ENCODE data around the gene TMEM63C.

The TMEM63C gene

DNA sequence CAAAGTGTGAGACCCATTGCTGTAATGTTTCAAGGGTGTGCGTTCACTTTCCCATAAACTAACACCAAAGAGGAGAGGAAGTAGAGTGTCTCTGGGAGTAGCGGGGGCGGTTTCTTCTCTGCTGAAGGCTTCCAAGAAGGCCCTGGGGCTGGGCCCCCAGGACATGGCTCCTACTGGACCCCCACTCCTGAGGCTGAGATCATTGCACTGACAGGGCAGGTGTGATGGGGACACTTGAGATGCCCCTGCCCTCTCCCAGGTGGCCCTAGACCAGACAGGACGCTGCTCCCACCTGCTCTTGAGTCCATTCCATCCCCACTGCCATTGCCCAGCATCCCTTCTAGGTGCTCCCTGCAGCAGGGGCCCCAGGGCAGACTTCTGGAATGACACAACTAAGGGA, 20.1 kb downstream of the TMEM63C start:
- H3K79me2 ChIP-seq (ENCODE audit: low read length) = no peaks in the 10 kb centered on the region
- no peak overlapping the region for H3K27ac ChIP-seq (ENCODE audit: low read length)
- no peak overlapping the region for H3K4me3 ChIP-seq (ENCODE audit: low read length)
- H2AFZ ChIP-seq (ENCODE audit: low read length) = no peak overlapping the region
- DNase-seq = no peak
- TF ChIP-seq EZH2phosphoT487 (IDR thresholded peaks at IDR 0.05; ENCODE audit: low read length) (no peak), EZH2 (optimal IDR thresholded peaks at IDR 0.05; ENCODE audit: low read depth, low read length) (no peak), CTCF (IDR thresholded peaks at IDR 0.05; ENCODE audit: low read length) (no peak)
- no peaks in the 10 kb centered on the region for H3K4me1 ChIP-seq (ENCODE audit: low read length)
- H3K27me3 ChIP-seq (replicated peaks; ENCODE audit: insufficient read depth, low read length) = no peaks in the 10 kb centered on the region
- H3K9ac ChIP-seq (ENCODE audit: low read length) = no peak overlapping the region
- no peaks in the 10 kb centered on the region for H3F3A ChIP-seq (ENCODE audit: insufficient read depth, low read length)
- no peaks in the 10 kb centered on the region for H3K36me3 ChIP-seq (replicated peaks; ENCODE audit: insufficient read depth, low read length)
- H3K9me3 ChIP-seq (replicated peaks; ENCODE audit: insufficient read depth, low read length) = no peaks in the 10 kb centered on the region
- no peaks in the 10 kb centered on the region for H3K9me2 ChIP-seq (replicated peaks; ENCODE audit: insufficient read depth, low read length)
- H3K4me2 ChIP-seq (ENCODE audit: low read depth, low read length) = no peak overlapping the region
- no peaks in the 10 kb centered on the region for H4K20me1 ChIP-seq (ENCODE audit: insufficient read depth, low read length)

DNA sequence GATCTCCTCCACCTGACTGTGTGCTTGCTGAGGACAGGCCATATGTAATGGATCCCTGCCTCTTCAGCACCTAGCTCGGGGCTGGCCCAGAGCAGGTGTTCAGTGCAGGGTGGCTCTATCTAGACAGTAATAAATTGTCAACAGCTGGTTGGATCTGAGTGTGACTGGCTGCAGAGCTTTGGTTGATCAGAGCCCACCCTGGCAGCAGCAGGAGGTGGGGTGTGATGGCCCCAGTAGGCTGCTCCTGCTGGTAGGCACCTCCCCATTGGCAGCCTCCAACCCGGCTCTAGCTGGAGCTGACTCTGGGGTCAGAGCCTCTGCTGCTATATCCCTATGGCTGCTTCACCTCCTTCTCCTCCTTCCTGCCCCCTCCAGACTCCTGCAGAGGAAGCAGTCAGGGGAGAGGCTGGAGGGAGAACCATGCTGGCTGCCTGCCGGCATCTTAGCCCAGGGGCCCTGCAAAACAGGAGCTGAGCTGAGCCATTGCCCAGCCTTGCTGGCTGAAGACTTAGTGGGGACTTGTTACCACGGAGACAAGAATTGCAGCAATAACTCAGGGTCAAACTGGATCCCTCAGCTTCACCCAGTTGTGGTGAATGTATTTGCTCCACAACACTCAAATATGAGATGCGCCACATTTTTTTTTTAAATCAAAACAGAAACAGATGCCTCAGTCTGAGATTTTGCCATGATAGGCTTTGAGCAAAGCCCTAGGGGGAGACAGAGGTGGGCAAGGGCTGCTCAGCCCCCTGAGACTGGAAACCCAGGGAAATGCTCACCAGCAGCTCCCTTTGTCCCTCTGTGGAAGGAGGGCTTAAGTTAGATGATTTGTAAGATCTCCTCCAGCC, 22.2 kb downstream of the TMEM63C start:
- no peaks in the 10 kb centered on the region for H3F3A ChIP-seq (ENCODE audit: insufficient read depth, low read length)
- no peak overlapping the region for H3K4me3 ChIP-seq (ENCODE audit: low read length)
- no peaks in the 10 kb centered on the region for H3K9me2 ChIP-seq (replicated peaks; ENCODE audit: insufficient read depth, low read length)
- no peaks in the 10 kb centered on the region for H3K4me1 ChIP-seq (ENCODE audit: low read length)
- TF ChIP-seq EZH2 (optimal IDR thresholded peaks at IDR 0.05; ENCODE audit: low read depth, low read length) = no peak
- no peak overlapping the region for H3K9ac ChIP-seq (ENCODE audit: low read length)
- H3K79me2 ChIP-seq (ENCODE audit: low read length) = no peaks in the 10 kb centered on the region
- no peaks in the 10 kb centered on the region for H4K20me1 ChIP-seq (ENCODE audit: insufficient read depth, low read length)
- no peak overlapping the region for H3K4me2 ChIP-seq (ENCODE audit: low read depth, low read length)
- no peaks in the 10 kb centered on the region for H3K27me3 ChIP-seq (replicated peaks; ENCODE audit: insufficient read depth, low read length)
- no peak overlapping the region for H3K27ac ChIP-seq (ENCODE audit: low read length)
- H3K9me3 ChIP-seq (replicated peaks; ENCODE audit: insufficient read depth, low read length) = no peaks in the 10 kb centered on the region
- H3K36me3 ChIP-seq (replicated peaks; ENCODE audit: insufficient read depth, low read length) = no peaks in the 10 kb centered on the region
- DNase-seq = no peak
- H2AFZ ChIP-seq (ENCODE audit: low read length) = no peak overlapping the region

- H3K4me1 ChIP-seq (ENCODE audit: low read length) = no peaks in the 10 kb centered on the region
- DNase-seq = no peak
- no peaks in the 10 kb centered on the region for H3K27me3 ChIP-seq (replicated peaks; ENCODE audit: insufficient read depth, low read length)
- no peak overlapping the region for H3K9ac ChIP-seq (ENCODE audit: low read length)
- H3K36me3 ChIP-seq (replicated peaks; ENCODE audit: insufficient read depth, low read length) = no peaks in the 10 kb centered on the region
- no peaks in the 10 kb centered on the region for H3K79me2 ChIP-seq (ENCODE audit: low read length)
- H3K4me3 ChIP-seq (ENCODE audit: low read length) = no peak overlapping the region
- H4K20me1 ChIP-seq (ENCODE audit: insufficient read depth, low read length) = no peaks in the 10 kb centered on the region
- H3K9me2 ChIP-seq (replicated peaks; ENCODE audit: insufficient read depth, low read length) = no peaks in the 10 kb centered on the region
- no peak overlapping the region for H3K4me2 ChIP-seq (ENCODE audit: low read depth, low read length)
- H3F3A ChIP-seq (ENCODE audit: insufficient read depth, low read length) = no peaks in the 10 kb centered on the region
- H2AFZ ChIP-seq (ENCODE audit: low read length) = no peak overlapping the region
- TF ChIP-seq EZH2 (optimal IDR thresholded peaks at IDR 0.05; ENCODE audit: low read depth, low read length) = no peak
- TF ChIP-seq EZH2phosphoT487 (IDR thresholded peaks at IDR 0.05; ENCODE audit: low read length) = no peak
- TF ChIP-seq CTCF (IDR thresholded peaks at IDR 0.05; ENCODE audit: low read length) = no peak
- no peaks in the 10 kb centered on the region for H3K9me3 ChIP-seq (replicated peaks; ENCODE audit: insufficient read depth, low read length)
- no peak overlapping the region for H3K27ac ChIP-seq (ENCODE audit: low read length)
Measured at GRCh38 chr14:77204459-77204771, 22.8 kb downstream of the TMEM63C start.

GRCh38 chr14:77204907-77205306, 23.3 kb downstream of the TMEM63C start:
- no peak overlapping the region for H2AFZ ChIP-seq (ENCODE audit: low read length)
- DNase-seq = no peak
- H3K36me3 ChIP-seq (replicated peaks; ENCODE audit: insufficient read depth, low read length) = no peaks in the 10 kb centered on the region
- H3K27me3 ChIP-seq (replicated peaks; ENCODE audit: insufficient read depth, low read length) = no peaks in the 10 kb centered on the region
- no peak overlapping the region for H3K4me2 ChIP-seq (ENCODE audit: low read depth, low read length)
- no peaks in the 10 kb centered on the region for H3F3A ChIP-seq (ENCODE audit: insufficient read depth, low read length)
- no peaks in the 10 kb centered on the region for H3K9me2 ChIP-seq (replicated peaks; ENCODE audit: insufficient read depth, low read length)
- H4K20me1 ChIP-seq (ENCODE audit: insufficient read depth, low read length) = no peaks in the 10 kb centered on the region
- no peak overlapping the region for H3K27ac ChIP-seq (ENCODE audit: low read length)
- no peak overlapping the region for H3K9ac ChIP-seq (ENCODE audit: low read length)
- no peaks in the 10 kb centered on the region for H3K4me1 ChIP-seq (ENCODE audit: low read length)
- no peak overlapping the region for H3K4me3 ChIP-seq (ENCODE audit: low read length)
- no peaks in the 10 kb centered on the region for H3K9me3 ChIP-seq (replicated peaks; ENCODE audit: insufficient read depth, low read length)
- H3K79me2 ChIP-seq (ENCODE audit: low read length) = no peaks in the 10 kb centered on the region
- no peak for TF ChIP-seq EZH2 (optimal IDR thresholded peaks at IDR 0.05; ENCODE audit: low read depth, low read length)
- TF ChIP-seq EZH2phosphoT487 (IDR thresholded peaks at IDR 0.05; ENCODE audit: low read length) = no peak
- no peak for TF ChIP-seq CTCF (IDR thresholded peaks at IDR 0.05; ENCODE audit: low read length)

Measured in MM.1S (cell line).